Tibial artery (tissue), 4 donors: ENCODE results near the gene KLHL15.
"Not testable (repeated sequence)": the region's sequence is repeated elsewhere in the genome, so short reads cannot be mapped to it uniquely, and the experiment has no call there.

Experiments
- DNase-seq, 2 donors: peaks; one replicate each; pipeline ENCODE4 v3.0.0-alpha.2; 2019
- H3K27ac ChIP-seq, 2 donors: fragments of 200-600 bp; sonication (generic) in 1 of 2; 1 replicate in 1 of 2; 2 replicates in 1 of 2; pipeline ENCODE4 v1.5.1; 2018 to 2019; ENCODE audit warnings: mild to moderate bottlenecking in 1 of 2
- H3K27me3 ChIP-seq, 2 donors: fragments of 200-600 bp; sonication (generic) in 1 of 2; one replicate each; pipeline versions ENCODE4 v1.5.1 to v1.6.0; 2016 to 2019
- H3K36me3 ChIP-seq, 3 donors: fragments of 200-600 bp; sonication (generic) in 2 of 3; one replicate each; pipeline ENCODE4 v1.5.1; 2016 to 2019; ENCODE audit warnings: mild to moderate bottlenecking in 2 of 3
- H3K4me1 ChIP-seq, 4 donors: fragments of 200-600 bp; sonication (generic) in 2 of 4; 1 replicate in 3 of 4; 2 replicates in 1 of 4; pipeline ENCODE4 v1.5.1; 2016 to 2019
- H3K4me3 ChIP-seq, 2 donors: fragments of 200-600 bp; sonication (generic) in 1 of 2; 1 replicate in 1 of 2; 2 replicates in 1 of 2; pipeline ENCODE4 v1.5.1; 2018 to 2019; ENCODE audit warnings: mild to moderate bottlenecking in 2 of 2
- H3K9me3 ChIP-seq, 3 donors: fragments of 200-600 bp; sonication (generic) in 1 of 3; one replicate each; pipeline ENCODE4 v1.5.1; 2016 to 2019
- intact Hi-C: fragments of 100-400 bp; cut with DNase I; formaldehyde crosslinking; loops from one replicate; pipeline ENCODE4 v1.15.0; 2023; ENCODE audit warnings: low total_unique reads
- TF ChIP-seq, protein P1 (sequence below), 2 experiments: fragments of 200-600 bp in 1 of 2; fragments of 450-650 bp in 1 of 2; IDR thresholded peaks; one replicate each; pipeline ENCODE4 v1.5.1; 2017 to 2019; ENCODE audit warnings: antibody characterized with exemption in 2 of 2, mild to moderate bottlenecking in 1 of 2, moderate library complexity in 1 of 2

Gene KLHL15

DNA sequence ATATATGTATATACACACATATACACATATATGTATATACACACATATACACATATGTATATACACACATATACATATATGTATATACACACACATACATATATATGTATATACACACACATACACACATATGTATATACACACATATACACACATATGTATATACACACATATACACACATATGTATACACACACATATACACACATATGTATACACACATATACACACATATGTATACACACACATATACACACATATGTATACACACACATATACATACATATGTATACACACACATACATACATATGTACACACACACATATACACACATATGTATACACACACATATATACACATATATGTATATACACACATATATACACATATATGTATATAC lies 19.1 kb upstream of the KLHL15 start:
- H3K4me3 ChIP-seq, H3K9me3 ChIP-seq, DNase-seq, intact Hi-C loops, H3K4me1 ChIP-seq, H3K27ac ChIP-seq, H3K36me3 ChIP-seq, H3K27me3 ChIP-seq: not testable (repeated sequence)

DNA sequence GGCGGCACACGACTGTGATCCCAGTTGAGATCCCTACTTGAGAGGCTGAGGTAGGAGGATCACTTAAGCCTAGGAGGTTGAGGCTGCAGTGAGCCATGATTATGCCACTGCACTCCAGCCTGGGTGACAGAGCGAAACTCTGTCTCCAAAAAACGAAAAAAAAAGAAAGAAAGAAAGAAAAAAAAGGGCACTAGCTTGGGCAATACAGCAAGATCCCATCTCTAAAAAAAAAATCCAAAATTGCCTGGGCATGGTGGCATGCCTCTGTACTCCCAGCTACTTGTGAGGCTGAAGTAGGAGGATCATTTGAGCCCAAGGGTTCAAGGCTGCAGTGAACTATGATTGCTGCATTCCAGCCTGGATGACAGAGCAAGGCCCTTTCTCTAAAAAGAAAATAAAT lies 10.7 kb upstream of the KLHL15 start:
- TF ChIP-seq, protein P1, sequence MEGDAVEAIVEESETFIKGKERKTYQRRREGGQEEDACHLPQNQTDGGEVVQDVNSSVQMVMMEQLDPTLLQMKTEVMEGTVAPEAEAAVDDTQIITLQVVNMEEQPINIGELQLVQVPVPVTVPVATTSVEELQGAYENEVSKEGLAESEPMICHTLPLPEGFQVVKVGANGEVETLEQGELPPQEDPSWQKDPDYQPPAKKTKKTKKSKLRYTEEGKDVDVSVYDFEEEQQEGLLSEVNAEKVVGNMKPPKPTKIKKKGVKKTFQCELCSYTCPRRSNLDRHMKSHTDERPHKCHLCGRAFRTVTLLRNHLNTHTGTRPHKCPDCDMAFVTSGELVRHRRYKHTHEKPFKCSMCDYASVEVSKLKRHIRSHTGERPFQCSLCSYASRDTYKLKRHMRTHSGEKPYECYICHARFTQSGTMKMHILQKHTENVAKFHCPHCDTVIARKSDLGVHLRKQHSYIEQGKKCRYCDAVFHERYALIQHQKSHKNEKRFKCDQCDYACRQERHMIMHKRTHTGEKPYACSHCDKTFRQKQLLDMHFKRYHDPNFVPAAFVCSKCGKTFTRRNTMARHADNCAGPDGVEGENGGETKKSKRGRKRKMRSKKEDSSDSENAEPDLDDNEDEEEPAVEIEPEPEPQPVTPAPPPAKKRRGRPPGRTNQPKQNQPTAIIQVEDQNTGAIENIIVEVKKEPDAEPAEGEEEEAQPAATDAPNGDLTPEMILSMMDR (IDR thresholded peaks at IDR 0.05) = no peak
- no peaks in the 10 kb centered on the region for H3K4me1 ChIP-seq
- no peak overlapping the region for H3K27ac ChIP-seq
- no peak overlapping the region for H3K4me3 ChIP-seq
- DNase-seq = no peak
- H3K9me3 ChIP-seq = no peaks in the 10 kb centered on the region
- no peaks in the 10 kb centered on the region for H3K27me3 ChIP-seq
- no peaks in the 10 kb centered on the region for H3K36me3 ChIP-seq
- intact Hi-C loops = no loop called here

DNA sequence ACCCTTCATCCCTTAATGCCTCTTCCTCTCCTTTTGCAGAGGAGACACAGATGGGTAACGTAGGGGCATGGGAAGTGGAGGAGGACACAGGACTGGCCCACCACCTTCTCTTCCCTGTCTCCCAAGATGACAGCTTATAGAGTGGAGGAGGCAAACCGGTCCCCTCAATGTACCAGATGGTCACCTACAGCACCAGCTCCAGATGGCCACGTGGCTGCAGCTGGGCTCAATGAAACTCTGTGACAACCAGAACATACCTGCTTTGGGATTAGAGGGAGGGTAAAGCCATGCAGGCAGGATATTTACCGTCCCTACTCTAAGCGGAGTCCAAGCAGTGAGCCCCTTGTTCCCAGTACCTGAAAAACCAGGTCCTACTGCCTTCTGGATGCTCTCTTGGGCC lies 7.5 kb upstream of the KLHL15 start:
- Histone ChIP-seq H3K4me3 (no peak overlapping the region), H3K27me3 (no peaks in the 10 kb centered on the region), H3K9me3 (no peaks in the 10 kb centered on the region), H3K27ac (no peak overlapping the region), H3K4me1 (no peaks in the 10 kb centered on the region), H3K36me3 (no peaks in the 10 kb centered on the region)
- TF ChIP-seq, protein P1 (IDR thresholded peaks at IDR 0.05) = no peak
- intact Hi-C loops = no loop called here
- no peak for DNase-seq

DNA sequence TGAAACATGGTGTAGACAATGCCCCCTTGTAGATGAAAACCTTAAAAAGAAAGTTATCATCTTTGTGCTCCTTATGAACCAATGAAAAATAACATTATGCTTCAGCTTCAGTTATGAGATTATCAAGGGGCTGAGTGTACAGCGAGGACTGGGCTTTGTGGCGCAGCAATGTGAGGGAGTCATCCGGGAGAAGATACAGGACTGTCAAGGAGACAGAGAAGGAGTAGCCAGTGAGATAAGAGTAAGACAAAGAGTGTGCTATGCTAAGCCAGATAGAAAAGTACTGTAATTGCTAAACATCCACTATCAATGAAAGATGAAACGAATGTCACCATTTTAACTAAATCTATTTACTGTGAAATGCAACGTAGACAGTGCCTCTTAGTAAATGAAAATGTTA lies 3.6 kb upstream of the KLHL15 start:
- intact Hi-C loops = no loop called here
- H3K36me3 ChIP-seq = no peaks in the 10 kb centered on the region
- no peak for DNase-seq
- TF ChIP-seq, protein P1 (IDR thresholded peaks at IDR 0.05) = no peak
- no peaks in the 10 kb centered on the region for H3K4me1 ChIP-seq
- H3K27me3 ChIP-seq = no peaks in the 10 kb centered on the region
- no peak overlapping the region for H3K27ac ChIP-seq
- no peak overlapping the region for H3K4me3 ChIP-seq
- no peaks in the 10 kb centered on the region for H3K9me3 ChIP-seq

DNA sequence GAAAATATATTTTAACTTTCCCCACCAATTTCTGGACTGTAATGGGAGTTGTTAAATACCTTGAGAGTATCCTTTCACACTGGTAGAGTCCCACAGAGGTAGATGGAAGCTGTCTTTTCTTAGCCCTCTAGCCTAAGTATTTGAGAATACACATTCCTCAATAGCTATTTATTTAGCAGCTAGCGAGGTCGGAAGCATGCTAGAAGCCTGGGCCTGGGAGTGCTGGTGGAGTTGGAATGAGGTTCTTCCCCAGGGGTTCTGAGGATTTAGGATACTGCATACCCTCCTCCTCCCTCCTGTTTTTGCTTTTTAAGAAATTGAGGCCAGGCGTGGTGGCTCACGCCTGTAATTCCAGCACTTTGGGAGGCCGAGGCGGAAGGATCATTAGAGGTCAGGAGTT lies 999 bp upstream of the KLHL15 start:
- Histone ChIP-seq H3K27me3 (no peaks in the 10 kb centered on the region), H3K4me1 (peaks cover 0 to 6% (median 0%) of the 10 kb centered on the region in 4 donors), H3K27ac (no peak overlapping the region), H3K36me3 (no peaks in the 10 kb centered on the region), H3K4me3 (no peak overlapping the region), H3K9me3 (no peaks in the 10 kb centered on the region)
- TF ChIP-seq, protein P1 (IDR thresholded peaks at IDR 0.05) = no peak
- no peak for DNase-seq
- intact Hi-C loops = no loop called here

DNA sequence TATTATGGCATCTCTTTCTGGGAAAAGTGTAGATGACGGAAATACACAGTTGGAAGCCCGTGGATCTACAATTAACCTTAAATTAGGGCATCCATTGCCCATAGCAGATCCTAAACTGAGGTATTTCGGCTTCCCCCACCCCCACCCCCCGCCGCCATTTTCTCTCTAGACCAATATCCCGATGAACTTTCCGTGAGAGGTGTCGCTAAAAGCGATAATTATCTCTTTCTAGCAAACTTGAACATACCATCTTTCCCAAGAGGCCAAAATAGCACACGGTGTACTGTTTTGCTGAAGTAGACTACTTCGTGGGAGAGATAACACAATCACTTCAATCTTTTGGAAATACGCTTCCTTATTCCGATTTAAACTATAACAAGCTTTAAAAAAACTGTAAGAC lies 554 bp downstream of the KLHL15 start:
- intact Hi-C loops = no loop called here
- DNase-seq = no peak
- H3K27me3 ChIP-seq = no peaks in the 10 kb centered on the region
- TF ChIP-seq, protein P1 (IDR thresholded peaks at IDR 0.05) = no peak
- peak overlapping the region; percentile 95 to 97 for H3K27ac ChIP-seq
- H3K36me3 ChIP-seq = no peaks in the 10 kb centered on the region
- no peaks in the 10 kb centered on the region for H3K9me3 ChIP-seq
- peaks cover 0 to 6% (median 0%) of the 10 kb centered on the region in 4 donors for H3K4me1 ChIP-seq
- peak overlapping the region; percentile 90 to 93 for H3K4me3 ChIP-seq
